Measurements from ENCODE around the gene USP36.

The USP36 gene

DNA sequence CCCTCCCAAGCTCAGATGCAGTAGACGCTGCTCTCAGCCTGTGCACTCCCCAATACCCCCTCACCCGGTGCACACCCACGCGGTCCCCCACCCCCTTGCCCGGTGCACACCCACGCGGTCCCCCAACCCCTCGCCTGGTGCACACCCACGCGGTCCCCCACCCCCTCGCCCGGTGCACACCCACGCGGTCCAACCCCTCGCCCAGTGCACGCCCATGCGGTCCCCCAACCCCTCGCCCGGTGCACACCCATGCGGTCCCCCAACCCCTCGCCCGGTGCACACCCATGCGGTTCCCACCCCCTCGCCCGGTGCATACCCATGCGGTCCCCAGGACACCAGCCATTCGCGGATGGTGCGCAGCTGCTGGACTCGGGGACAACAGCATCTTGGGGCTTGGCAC, 38.6 kb downstream of the USP36 start:
- DNase-seq (ENCODE audit: extremely low read depth, low read depth) = no peak
- TF ChIP-seq, protein P1, sequence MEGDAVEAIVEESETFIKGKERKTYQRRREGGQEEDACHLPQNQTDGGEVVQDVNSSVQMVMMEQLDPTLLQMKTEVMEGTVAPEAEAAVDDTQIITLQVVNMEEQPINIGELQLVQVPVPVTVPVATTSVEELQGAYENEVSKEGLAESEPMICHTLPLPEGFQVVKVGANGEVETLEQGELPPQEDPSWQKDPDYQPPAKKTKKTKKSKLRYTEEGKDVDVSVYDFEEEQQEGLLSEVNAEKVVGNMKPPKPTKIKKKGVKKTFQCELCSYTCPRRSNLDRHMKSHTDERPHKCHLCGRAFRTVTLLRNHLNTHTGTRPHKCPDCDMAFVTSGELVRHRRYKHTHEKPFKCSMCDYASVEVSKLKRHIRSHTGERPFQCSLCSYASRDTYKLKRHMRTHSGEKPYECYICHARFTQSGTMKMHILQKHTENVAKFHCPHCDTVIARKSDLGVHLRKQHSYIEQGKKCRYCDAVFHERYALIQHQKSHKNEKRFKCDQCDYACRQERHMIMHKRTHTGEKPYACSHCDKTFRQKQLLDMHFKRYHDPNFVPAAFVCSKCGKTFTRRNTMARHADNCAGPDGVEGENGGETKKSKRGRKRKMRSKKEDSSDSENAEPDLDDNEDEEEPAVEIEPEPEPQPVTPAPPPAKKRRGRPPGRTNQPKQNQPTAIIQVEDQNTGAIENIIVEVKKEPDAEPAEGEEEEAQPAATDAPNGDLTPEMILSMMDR (IDR thresholded peaks at IDR 0.05; ENCODE audit: low read depth, low read length) = no peak

DNA sequence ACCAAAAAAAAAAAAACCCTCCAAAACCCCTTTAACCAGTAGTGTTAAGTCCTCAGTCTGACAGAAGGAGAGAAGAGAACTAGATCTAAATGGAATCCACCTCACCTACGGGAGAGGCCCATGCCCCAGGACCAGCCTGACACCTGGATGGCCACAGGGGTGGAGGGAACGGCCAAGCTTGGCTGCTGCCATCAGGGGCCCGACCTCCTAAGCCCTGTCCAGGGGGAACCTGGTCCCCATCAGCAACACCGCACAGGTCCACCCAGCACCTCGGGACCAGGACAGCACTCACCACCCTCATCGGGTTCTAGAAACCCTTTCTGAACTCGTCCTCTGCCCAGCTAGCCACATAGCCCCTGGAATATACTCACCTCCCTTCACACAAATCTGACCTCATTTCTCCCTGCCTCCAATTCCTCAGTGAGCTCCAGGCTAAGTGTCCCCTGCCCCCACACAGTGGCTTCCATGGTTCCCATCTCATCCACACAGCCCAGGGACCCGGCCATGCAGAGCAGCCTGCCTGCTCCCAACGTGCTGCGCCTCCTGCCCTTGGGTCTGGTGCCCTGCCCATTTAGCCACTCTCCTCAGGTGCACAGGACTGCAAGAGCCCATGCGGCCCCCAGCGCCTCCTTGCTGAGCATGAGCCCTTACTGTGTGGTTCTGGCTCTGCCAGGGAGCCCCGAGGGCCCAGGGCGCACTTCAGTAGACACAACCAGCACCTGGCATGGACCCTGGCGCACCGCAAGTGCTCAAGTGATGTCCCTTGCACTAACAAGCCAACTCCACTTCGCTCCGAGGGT, 40.3 kb downstream of the USP36 start:
- TF ChIP-seq, protein P1 (IDR thresholded peaks at IDR 0.05; ENCODE audit: low read depth, low read length) = no peak

DNA sequence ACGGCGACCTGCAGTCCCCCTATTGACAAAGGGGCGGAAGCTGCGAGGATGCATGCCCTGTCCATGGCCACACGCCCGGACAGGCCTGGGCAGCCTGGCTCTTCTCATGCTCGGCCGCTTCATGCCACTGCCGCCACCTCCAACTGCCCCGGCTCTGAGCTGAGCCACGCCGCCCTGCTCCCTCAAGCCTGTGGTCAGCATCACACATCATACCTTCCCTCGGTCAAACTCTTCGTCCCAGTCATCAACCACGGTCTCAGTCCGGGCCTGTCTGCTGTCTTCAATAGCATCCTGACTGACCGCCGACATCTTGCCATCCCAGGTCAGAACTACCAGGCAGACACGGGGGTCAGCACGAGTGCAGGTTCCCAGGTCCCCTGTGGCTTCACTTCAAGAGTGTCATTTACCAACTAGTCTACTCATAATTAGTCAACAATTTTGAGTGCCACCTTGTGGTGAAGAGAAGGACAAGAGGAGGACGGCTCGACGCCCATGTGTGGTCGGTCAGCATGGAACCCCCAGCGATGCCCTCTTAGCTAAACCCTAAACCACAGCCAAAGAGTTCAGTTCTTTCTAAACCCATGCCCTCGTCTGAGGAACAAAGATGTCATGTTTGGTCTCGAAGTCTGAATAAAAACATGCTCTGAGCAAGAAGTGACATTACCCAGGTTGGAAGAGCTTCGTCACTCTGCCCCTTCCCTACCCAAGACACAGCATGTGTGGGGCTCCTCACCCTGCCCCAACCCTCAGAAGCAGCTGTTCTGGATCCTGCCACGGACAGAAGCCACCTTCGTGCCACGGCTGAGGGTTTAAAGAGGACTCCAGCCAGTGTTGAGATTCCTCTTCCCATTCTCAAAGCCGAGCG, 41.7 kb downstream of the USP36 start:
- TF ChIP-seq, protein P1 (IDR thresholded peaks at IDR 0.05; ENCODE audit: low read depth, low read length) = peak; percentile 29
- DNase-seq (ENCODE audit: extremely low read depth, low read depth) = no peak

More for the DNA sequence above, 40.3 kb downstream of the USP36 start:
- DNase-seq (ENCODE audit: extremely low read depth, low read depth) = no peak

DNA sequence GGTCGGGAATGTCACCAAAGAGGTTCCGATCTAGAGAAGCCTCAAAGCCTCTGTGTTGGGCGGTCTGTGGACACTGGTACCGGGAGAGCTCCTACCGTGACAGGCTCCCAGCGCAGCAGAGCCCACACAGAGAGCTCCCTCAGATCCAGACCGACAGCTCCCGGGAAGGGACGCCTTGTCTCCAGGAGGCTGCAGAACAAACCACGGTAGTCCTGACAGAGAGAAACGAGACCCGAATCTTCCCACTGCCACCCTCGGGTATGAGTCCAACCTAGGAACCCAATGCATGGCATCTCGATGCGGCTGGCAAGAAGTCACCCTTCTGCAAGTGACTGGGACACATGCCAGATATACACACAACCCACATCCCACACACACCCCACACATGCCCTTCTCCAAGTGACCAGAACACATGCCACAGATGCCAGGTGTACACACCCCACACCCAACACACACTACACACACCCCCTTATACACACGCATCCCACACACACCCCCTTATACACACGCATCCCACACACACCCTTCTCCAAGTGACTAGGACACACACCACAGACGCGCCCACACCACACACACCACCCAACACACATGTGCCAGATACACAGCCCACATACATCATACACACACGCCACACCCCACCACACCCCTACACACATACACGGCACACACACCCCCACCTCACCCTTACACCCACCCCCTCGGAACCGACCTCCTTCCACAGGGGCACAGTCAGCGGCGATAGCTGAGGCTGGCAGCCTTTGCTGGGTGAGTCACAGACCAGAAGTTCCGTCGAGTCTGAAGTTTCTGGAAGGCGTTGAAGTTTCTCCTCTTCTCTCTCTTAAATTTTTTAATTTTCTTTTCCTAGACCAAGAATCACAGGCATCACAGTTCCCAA, 42.7 kb downstream of the USP36 start:
- no peak for DNase-seq (ENCODE audit: extremely low read depth, low read depth)
- TF ChIP-seq, protein P1 (IDR thresholded peaks at IDR 0.05; ENCODE audit: low read depth, low read length) = no peak

DNA sequence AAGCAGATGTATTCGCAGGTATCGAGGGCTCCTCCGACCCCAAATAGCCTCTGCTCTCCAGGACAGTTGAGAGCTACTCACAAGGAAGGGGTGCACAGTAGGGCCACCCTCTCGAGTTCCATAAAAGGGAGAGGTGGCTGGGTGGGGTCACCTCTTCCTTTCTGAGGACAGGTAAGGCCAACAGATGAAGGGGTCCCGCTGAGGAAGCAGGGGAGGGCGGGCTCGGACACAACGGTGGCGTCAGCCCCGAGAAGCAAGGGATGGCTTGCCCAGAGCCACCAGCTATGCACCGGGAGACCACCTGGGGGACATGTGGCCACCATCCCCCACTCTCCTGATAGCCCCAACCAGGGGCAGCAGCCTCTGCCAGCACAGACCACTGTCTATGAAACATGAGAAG, 43.4 kb downstream of the USP36 start:
- DNase-seq (ENCODE audit: extremely low read depth, low read depth) = no peak
- TF ChIP-seq, protein P1 (IDR thresholded peaks at IDR 0.05; ENCODE audit: low read depth, low read length) = no peak

DNA sequence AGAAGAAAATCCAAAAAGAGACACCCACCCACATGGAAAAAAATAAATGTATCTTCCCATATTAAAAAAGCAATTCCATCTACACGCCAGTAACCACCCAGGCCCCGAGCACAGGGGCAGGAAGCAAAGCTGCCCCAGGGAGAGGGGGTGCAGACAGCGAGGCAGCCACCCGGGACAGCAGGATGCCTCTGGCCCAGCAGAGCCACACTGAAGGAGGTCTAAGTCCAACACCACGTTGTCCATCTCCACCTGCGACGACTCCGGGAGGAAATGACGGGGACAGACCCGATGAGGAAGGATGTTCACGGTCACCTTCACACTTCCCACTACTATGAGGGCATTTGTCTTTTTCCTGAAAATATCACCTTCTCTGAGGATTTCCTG, 44.1 kb downstream of the USP36 start:
- no peak for DNase-seq (ENCODE audit: extremely low read depth, low read depth)
- TF ChIP-seq, protein P1 (IDR thresholded peaks at IDR 0.05; ENCODE audit: low read depth, low read length) = no peak

Data from AG09319 (cell line).